Stimulated activated naive CD4-positive, alpha-beta T cell (primary cell): ENCODE results near the gene SMCP.

Source experiments
- DNase-seq, 6 experiments: peaks; one replicate each; lab custom pipeline; 2025; lab: John Stamatoyannopoulos, UW

The SMCP gene, protein sequence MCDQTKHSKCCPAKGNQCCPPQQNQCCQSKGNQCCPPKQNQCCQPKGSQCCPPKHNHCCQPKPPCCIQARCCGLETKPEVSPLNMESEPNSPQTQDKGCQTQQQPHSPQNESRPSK

DNA sequence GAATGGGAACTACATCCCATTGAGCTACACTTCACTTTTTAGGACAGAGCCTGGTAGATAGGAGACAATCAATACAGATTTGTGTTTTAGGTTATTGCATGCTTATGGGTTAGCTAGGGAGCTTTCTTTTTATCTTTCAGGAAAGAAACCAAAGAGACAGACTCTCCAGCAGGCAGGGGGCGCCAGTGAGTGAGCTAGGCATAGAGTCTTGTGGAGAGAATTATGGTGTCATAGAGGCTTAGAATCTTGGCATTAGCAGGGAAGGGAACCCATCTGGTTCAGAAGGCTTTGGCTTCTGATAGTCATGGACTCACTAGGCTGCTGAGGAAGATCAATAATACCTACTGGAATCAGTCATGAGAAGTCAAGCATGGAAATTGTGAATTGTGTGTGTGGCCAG lies at the start of gene SMCP:
Gene SMCP (plus strand): TSS at position 281 of the 400 bp plus-strand sequence. CDS start 6,101 bp downstream, outside the sequence.
- DNase-seq: no peak

DNA sequence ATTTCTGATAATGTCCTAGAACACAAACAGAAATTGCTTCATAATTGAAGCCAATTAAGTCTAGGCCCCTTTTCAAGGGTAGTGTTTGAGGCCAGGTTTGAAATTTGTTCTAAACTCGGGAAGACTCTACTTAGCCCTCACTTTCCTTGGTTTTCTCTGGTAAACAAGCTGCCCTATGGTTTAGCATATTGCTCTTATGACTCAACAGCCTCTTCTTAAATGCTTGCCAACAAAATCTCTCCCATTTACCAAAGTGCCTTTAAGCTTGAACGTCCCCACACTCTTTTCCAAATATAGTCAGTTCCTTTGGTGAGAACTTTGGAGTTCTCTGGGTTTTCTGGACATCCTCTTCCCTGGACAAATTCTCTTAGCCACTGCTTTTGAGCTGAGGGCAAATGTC lies 41.3 kb upstream of the SMCP start:
- DNase-seq: no peak

DNA sequence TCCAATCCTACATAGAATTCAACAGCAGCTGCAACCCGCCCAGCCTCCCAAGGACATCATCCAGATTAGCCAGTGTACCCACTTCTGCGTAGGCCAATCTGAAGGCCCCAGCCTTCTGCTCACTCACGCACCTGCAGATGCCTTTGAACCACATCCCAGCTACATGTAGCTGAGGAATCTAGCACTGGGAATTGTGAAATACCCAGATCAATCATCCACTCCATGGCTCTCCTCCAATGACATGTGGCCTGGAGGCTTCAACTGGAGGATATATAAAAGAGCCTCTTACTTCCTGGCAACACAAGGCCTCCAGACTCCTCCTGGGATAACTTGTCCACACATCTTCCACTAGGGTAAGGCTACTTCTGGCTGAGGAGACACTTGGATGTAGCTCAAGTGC lies 35.6 kb upstream of the SMCP start, which contains the start of gene LCE6A:
Gene LCE6A (plus strand): TSS at position 301 of the 400 bp plus-strand sequence. CDS start 665 bp downstream, outside the sequence.
- no peak for DNase-seq

DNA sequence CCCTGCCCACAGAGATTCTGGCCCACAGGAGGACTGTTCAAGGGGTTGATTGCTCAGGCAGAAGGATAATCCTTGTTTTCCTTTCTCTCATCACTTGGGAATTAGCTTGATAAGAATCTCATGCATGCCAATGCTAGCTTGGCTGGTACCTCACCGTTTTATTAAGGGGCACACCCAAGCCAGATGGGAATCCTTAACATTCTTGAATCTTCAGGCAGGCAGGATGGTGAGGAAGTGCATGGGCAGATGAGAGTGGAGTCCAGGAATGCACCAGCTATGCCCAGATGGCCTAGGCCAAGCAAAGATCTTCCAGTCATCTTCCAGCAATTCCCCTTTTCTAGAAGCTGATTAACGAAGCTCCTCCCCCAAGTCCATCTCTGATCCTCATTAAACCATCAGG lies 22.5 kb upstream of the SMCP start:
- no peak for DNase-seq

DNA sequence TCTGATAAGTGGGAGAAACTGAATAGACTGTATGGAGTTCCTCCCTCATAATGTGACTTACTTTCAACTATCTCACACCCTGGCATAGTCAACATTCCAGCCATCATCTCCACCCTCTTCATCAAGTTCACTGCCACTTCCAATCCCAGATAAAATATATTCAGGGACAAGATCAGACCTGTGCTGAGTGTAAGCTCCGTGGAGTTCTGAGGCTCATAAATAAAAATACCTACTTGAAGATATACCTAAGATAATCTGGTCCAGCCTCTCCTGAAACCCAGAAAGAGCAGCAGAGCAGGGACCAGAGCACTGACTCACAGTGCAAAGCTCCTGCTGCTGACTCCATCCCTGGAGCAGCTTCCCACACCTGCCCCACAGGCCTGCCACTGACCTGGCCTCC lies 20.1 kb upstream of the SMCP start:
- DNase-seq: no peak

DNA sequence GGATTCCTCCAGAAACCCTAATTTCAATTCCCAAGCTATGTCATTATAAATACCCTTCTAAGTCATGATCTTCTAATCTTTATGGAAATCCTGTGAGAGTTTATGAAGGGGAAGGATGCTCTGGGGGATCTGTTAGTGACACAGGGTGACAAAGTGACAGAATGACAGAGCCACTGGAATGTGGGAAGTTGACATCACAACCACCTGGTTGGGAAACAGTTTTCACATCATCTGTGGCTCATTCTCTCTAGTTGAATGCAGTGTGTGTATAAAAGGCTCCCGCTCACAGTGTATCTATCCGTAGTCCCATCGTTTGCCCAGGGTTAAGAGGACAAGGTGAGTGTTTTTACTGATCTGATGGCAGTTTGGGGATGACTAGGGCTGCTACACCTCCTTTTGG lies 18.4 kb upstream of the SMCP start, which contains the start of gene LCE7A:
Gene LCE7A (plus strand): TSS at position 301 of the 400 bp plus-strand sequence. CDS start 702 bp downstream, outside the sequence.
- no peak for DNase-seq

DNA sequence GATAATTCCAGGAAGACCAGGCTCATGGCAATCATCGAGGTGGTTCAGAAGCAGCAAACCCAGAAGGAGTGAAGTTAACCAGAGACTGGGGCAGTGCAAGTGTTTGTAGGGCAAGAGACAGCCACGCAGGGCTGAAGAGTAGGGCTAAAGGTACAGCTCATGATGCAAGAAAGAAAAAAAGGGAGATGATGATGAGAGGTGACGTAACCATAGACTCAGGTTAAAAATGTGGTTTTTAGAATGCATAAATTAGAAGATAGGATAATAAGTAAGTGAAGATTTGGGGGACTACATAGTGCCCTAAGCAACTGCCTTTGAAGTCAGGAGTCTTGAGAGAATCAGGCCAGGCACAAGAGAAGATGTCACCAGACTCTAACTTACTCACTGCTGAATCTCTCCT lies 18.0 kb upstream of the SMCP start:
- no peak for DNase-seq

DNA sequence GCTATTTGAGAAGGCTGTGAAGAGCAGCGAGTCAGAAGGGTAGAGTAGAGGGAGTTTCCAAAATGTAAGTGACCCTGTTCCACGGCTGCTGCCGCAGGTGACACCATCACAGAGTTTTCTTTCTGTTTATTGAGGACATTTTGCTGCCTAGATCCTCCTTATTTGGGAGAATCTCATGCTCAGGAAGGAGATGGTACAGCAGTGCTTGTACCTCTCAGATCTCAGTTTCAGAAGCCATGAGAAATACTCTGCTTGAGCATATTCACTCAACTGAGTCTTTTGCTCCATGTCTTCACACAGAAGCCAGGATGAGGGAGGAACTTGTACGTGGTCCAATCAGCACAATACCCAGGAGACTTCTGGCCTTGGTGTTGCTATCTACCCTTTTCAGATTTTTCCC lies 16.7 kb upstream of the SMCP start:
- no peak for DNase-seq

DNA sequence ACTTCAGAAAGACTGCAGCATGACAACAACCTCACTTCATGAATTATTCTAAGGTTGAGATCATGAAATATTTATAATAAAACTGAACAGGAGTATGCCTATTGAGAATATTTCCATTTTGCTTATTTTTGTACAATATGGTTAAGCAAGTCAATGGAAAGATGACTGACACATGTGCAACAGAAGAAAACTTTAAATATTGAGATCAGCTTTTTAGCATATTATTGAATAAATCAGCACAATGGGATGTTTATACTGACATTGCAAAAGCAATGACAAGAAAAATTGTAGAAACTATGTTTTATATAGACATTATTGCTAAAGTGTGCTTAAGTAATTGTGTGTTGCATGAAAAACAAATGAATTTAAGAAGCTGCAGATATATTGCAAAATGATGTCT lies 13.7 kb upstream of the SMCP start:
- no peak for DNase-seq

DNA sequence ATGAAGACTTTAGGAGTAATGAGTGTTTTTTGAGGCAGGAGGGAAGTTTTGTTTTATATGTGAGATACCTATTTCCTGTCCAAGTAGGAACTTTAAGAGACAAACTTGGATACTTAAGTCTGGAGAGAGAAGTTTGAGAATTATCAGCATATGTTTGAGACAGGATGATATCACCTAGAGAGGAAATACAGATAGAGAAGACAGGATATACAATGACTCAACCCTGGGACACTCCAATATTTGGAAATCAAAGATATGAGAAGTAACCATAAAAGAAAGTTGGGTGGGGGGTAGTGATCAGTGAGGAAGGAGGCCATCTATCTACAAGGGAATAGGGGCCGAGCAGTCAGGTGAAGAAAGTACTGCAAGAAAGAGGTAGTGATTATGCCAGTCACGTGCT lies 11.8 kb upstream of the SMCP start:
- DNase-seq: no peak

DNA sequence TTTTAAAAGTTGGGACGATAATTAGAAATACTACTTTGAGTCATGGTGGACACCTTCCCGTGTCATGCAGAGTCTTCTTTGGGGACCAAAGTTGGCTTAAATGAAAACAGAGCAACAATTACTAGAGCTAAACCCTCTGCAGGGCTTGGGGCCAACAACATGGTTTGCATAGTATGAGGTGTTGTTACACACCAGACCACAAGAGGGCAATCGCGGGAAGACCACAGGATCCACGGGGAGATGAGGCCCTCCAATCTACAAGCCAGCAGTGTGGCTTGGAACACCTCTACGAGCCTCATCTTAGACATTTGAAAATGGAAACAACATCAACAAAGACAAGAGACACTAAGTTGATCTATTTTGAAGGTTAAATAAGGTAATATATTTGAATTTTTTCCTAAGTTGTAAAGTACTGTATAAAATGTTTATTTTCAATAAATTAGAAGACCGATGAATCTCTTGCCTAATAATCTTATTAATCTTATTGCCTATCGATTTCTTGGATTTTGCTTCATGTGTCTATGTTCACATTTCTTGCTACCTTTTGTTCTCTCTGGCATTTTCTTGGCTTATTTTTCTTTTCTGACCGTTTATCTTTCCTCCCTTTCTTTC lies 8.2 kb upstream of the SMCP start:
- DNase-seq: peak in 3 of 6 experiments; percentile 14 to 46 (median 15)

DNA sequence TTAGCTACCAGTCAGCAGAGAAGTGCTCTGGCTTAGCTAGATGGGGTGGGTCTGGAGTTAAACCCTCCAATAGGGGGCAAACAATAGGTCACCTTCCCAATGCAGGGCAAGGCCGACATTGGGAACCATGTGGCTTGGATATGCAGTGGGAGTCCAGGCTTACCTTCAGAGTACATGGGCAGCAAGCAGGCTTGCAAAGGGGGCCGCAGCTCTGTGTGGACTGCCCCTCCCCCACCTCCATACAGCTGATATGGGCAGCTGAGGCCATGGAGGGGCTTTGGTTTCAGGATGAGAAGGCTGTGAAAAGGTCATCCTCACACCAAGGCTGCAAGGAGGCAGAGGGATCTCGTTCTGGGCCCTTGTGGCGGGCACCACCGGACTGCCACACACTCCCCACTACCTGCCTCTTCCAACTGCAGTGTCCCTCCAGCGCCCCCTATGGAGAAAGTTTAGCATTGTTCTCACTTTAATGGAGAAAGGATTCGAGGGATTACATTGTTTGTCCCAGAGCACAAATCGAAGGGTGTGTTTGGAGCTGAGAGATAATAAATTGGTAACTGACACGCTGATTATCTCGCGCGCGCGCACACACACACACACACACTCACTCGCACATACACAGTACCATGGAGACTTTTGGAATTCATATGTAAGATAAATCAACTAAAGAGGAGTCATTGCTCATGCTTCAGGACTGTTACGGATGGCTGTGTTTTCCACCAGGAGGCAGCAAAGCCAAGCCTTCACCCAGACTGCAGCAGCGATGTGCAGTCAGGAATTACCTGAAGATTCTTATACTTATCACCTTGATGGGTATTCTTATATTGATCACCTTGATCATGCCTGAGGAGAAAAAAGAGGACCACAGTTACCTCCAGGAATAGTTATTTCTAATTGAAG lies 7.0 kb upstream of the SMCP start:
- DNase-seq: no peak

DNA sequence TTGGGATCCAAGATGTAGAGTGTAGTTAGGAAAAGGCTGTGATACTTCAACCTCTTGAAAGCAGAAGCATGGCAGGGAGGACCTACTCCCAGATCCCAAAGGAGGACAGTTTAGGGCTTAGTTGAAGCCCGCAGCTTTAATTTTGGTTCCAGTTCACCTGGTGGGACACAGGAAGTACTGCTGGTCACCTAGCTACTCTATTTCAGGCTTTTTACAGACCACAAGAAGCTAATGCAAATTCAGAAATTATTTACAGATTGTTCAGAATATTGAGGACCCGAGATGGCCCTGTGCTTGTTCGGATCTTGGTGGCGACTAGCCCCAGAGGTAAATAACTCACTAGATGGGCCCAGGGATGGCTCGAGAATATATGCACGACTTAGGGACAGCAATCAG lies 6.4 kb upstream of the SMCP start:
- DNase-seq: no peak

DNA sequence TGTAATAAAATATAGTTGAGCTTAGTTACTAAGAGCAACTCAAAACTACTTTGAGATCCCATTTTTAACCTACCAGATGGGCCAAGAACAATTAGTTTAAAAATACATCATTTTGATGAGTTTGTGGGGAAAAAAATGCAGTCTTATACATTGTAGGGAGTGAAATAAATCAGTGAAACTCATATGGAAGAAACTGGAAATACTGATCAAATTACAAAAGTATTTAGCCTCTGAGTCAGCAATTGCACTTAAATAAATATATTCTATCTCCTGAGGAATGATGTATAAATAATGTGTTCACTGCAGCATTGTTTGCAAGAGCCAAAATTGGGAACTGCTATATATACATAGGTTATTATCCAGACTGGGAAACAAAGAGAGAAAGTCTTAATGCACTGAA lies 4.6 kb upstream of the SMCP start:
- DNase-seq: no peak

DNA sequence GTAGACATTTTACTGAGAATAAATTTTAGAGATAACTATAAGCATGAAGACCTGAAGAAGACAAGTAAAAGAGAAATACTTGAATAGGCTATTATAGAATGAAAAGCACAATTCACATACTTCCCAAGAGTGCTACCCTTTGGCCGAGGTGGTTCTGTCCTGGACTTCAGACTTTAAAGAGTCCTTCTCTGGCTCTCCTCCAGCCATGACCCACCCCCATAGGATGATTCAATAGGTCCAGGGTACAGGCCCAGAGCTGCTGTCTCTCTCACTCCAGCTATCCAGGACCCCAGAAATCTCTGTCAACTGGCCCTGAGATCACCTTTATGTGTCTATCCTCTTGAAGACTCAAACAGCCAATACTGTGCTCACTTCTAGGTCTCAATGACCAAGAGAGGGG lies 1.3 kb upstream of the SMCP start:
- DNase-seq: no peak

DNA sequence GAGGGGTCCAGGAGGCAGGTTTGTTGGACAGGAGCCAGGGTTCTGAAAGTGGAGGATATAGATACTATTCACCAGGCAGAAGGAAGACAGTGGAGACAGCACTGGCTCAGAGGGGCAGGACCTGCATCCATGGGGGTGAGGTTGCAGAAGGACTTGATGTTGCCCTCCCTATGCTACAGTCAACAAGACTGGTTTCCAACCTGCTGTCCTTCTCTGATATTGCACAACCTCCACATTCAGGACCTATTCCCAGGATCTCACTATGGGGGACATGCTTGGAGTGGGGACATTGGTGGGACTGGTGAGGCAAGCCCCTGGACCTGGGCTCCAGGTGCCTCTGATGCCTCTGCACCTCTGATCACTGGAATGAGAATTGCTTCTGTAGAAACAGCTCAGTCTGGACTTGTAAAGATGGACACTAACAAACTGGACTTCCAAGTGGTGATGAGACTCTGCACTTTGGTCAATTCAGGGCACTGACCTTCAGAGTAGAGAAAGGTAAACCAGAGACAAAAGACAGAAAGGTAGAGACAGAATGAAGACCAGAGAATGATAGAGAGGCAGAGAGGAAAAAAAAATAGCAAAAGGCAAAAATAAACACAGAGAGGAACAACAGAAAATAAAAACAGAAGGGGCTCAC lies 1.6 kb downstream of the SMCP start:
- DNase-seq: no peak

DNA sequence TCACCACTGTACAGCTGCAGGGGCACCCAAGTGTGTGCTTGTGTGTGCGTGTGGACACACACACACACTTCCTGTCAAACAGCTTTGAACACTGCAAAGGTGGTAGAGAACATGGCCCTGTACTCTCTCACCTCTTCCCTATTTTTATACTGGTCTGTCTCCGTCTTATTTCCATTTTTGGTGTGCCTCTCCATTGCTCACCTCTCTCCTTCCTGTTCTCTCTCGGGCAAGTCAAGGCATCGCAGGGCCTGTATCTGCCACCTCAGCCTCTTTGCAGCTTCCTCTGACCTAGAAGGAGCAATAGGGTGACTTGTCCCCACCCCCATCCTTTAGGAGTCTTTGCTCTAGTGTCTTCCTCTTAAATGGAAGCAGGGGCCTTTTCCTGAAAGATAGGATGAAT lies 2.2 kb downstream of the SMCP start:
- no peak for DNase-seq

DNA sequence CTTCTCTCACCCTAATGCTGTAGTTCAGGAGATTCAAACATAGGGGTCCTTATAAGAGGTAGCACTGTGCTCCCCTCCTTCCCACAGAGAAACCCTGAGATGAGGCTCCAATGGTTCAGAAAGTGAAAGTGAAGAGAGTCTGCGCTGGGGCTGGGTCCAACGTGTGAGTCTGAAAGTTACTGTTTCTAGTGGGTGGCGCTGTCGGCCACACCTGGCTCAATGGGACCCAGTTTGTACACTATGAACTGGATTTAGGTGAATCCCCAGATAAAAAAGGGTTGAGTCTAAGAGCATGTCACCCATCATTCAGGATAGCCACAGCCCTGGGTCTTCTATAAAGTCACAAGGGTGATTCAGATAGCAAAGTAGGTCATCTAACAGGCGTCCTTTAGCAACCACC lies 2.8 kb downstream of the SMCP start:
- no peak for DNase-seq

DNA sequence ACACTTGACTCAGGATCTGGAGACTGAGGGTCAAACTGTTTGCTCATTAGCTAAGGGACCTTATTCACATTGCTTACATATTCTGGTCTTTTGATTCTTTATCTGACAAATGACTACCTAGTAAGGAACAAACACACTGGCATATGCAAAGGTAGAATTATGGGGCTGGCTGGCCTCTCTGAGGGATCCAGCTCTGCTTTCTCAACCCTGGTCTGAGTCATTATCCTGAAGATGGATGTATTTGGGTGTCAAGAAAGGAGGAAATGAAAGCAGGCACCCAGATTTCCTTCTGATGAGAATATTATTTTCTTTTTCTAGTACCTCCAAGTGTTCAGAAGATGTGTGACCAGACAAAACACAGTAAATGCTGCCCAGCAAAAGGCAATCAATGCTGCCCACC lies 6.0 kb downstream of the SMCP start:
- DNase-seq: no peak

DNA sequence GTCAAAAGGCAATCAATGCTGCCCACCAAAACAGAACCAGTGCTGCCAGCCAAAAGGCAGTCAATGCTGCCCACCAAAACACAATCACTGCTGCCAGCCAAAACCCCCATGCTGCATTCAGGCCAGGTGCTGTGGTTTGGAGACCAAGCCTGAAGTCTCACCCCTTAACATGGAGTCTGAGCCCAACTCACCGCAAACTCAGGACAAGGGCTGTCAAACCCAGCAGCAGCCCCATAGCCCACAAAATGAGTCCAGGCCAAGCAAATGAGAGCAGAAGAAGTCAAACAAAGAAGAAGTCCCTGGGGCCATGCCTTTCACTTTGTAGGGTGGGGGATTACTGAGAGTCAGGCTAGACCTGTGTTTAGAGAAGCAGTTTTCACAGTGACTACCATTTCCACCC lies 6.4 kb downstream of the SMCP start:
- no peak for DNase-seq

DNA sequence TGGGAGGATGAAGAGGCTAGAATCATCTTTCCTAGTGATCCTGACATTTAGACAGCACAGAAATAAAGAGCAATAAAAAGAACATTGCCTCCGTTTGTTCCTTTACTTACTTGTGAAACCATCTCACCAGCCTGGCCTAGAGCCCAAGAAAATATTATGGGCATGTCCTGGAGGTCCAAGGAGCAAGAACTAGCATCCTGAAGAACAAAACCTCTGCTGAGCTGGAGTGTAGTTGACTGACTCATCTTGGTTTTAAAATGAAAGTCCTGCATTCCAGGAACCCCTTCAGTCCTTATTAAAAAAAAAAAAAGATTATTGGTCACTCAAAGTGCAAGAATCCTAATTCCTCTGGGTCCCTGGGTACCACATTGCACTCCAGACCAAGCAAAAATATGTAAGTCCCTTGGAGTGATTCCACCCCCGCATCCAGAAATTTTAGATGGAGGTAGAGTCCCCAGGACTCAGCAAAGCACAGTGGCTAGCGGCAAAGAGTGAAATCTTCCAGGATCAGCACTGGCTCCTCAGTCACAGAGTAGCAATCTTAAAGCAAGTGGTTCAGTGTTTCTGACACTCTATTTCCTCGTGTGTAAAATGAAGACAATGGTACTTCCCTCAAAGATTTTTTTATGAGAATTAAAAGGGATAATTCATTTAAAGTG lies 7.0 kb downstream of the SMCP start:
- DNase-seq: no peak

DNA sequence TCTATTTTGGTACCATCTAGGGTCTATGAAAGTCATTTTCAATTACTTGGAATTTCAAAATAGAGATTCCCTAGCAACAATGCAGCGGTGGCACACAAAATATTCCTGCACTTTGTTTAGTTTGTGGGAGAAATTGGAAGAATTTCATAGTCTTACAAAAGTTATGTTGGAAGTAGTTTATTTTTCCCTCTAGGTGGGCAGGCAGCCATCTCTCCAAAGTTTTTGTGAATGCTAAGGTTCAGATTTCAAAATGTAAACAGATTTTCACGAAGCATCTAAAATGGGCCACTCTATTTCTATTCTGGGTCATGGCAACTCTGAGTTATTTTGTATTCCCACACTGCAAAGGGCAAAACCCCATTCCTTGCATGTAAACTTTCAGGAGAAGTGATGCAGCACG lies 8.0 kb downstream of the SMCP start:
- DNase-seq: no peak
